Measurements from ENCODE around the gene OSBPL2.

Gene OSBPL2

GRCh38 chr20:62219101-62219991 is 19.0 kb upstream of the OSBPL2 start:
- no peak for TF ChIP-seq CTCF (IDR thresholded peaks at IDR 0.05; ENCODE audit: low read length, missing control alignments)
- no peak overlapping the region for H3K4me3 ChIP-seq (replicated peaks; ENCODE audit: low read depth, low read length)
- no peak for DNase-seq (ENCODE audit: low read depth)

GRCh38 chr20:62219992-62220665 is 18.2 kb upstream of the OSBPL2 start, which contains the start of gene HRH3:
HRH3 (minus strand) TSS chr20:62220278; CDS start chr20:62219970, 308 bp downstream.
- H3K4me3 ChIP-seq (replicated peaks; ENCODE audit: low read depth, low read length), result no peak within 1 kb of the TSS
- DNase-seq (ENCODE audit: low read depth), result peak; percentile 26

GRCh38 chr20:62220666-62221568 is 17.4 kb upstream of the OSBPL2 start:
- TF ChIP-seq CTCF (IDR thresholded peaks at IDR 0.05; ENCODE audit: low read length, missing control alignments), result no peak
- no peak for DNase-seq (ENCODE audit: low read depth)
- no peak overlapping the region for H3K4me3 ChIP-seq (replicated peaks; ENCODE audit: low read depth, low read length)

More at GRCh38 chr20:62219992-62220665, 18.2 kb upstream of the OSBPL2 start, which contains the start of gene HRH3:
- no peak for TF ChIP-seq CTCF (IDR thresholded peaks at IDR 0.05; ENCODE audit: low read length, missing control alignments)

- no peak overlapping the region for H3K4me3 ChIP-seq (replicated peaks; ENCODE audit: low read depth, low read length)
- TF ChIP-seq CTCF (IDR thresholded peaks at IDR 0.05; ENCODE audit: low read length, missing control alignments), result no peak
- no peak for DNase-seq (ENCODE audit: low read depth)
Measured at GRCh38 chr20:62222266-62222850, 16.0 kb upstream of the OSBPL2 start.

- no peak overlapping the region for H3K4me3 ChIP-seq (replicated peaks; ENCODE audit: low read depth, low read length)
- TF ChIP-seq CTCF (IDR thresholded peaks at IDR 0.05; ENCODE audit: low read length, missing control alignments), result no peak
- DNase-seq (ENCODE audit: low read depth), result no peak
Measured at GRCh38 chr20:62222972-62223371, 15.3 kb upstream of the OSBPL2 start.

- no peak for TF ChIP-seq CTCF (IDR thresholded peaks at IDR 0.05; ENCODE audit: low read length, missing control alignments)
- no peak overlapping the region for H3K4me3 ChIP-seq (replicated peaks; ENCODE audit: low read depth, low read length)
- no peak for DNase-seq (ENCODE audit: low read depth)
Measured at GRCh38 chr20:62223571-62223970, 14.8 kb upstream of the OSBPL2 start.
